Suprapubic skin (tissue), 4 donors: ENCODE data around the gene CACNA1A. TPM values are rescaled to one million over a fixed set of nuclear protein-coding genes. Genes with fewer than 3 reads are reported as not detected.

Experiments used
- DNase-seq, 2 donors: peaks; one replicate each; pipeline ENCODE4 v3.0.0-alpha.2; 2019; ENCODE audit warnings: low spot score in 2 of 2
- H3K27ac ChIP-seq: fragments of 200-600 bp; sonication (generic); one replicate; pipeline ENCODE4 v1.5.1; 2019
- H3K27me3 ChIP-seq: fragments of 200-600 bp; sonication (generic); one replicate; pipeline ENCODE4 v1.5.1; 2019
- H3K36me3 ChIP-seq: fragments of 200-600 bp; sonication (generic); one replicate; pipeline ENCODE4 v1.5.1; 2019
- H3K4me1 ChIP-seq: fragments of 200-600 bp; sonication (generic); one replicate; pipeline ENCODE4 v1.5.1; 2019
- H3K4me3 ChIP-seq: fragments of 200-600 bp; sonication (generic); one replicate; pipeline ENCODE4 v1.5.1; 2019; ENCODE audit warnings: mild to moderate bottlenecking
- H3K9me3 ChIP-seq: fragments of 200-600 bp; sonication (generic); one replicate; pipeline ENCODE4 v1.5.1; 2019
- EP300 ChIP-seq: sonication (generic); formaldehyde crosslinking; IDR thresholded peaks from one replicate; pipeline ENCODE4 v1.6.1; 2017; ENCODE audit warnings: antibody characterized with exemption
- POLR2A ChIP-seq, 2 donors: fragments of 450-650 bp; IDR thresholded peaks; one replicate each; pipeline ENCODE4 v1.6.1; 2017; ENCODE audit warnings: antibody characterized with exemption in 2 of 2, mild to moderate bottlenecking in 2 of 2, moderate library complexity in 2 of 2
- POLR2AphosphoS5 ChIP-seq, 3 donors: sonication (generic); formaldehyde crosslinking; IDR thresholded peaks; one replicate each; pipeline ENCODE4 v1.6.1; 2017; ENCODE audit warnings: antibody characterized with exemption in 3 of 3
- WGBS: methylation state at CpG from one replicate; pipeline ENCODE4 v1.1.5; 2018; 5-methylcytosine and 5-hydroxymethylcytosine counted together
- total RNA-seq, 4 donors: library from RNA; depleted of rRNA; stranded (reverse); fragments of >200 nt; gene quantifications; one replicate each; pipeline ENCODE4 v1.1.0, GENCODE V29; 2016
- TF ChIP-seq, protein P1 (sequence below), 2 donors: fragments of 200-600 bp in 1 of 2; fragments of 450-650 bp in 1 of 2; sonication (generic) in 1 of 2; IDR thresholded peaks; one replicate each; pipeline ENCODE4 v1.5.1; 2016 to 2019; ENCODE audit warnings: antibody characterized with exemption in 2 of 2, mild to moderate bottlenecking in 1 of 2, moderate library complexity in 1 of 2

CACNA1A gene
- total RNA-seq, 4 donors from 2014 or later, result 0.26 to 0.42 (median 0.35) TPM

DNA sequence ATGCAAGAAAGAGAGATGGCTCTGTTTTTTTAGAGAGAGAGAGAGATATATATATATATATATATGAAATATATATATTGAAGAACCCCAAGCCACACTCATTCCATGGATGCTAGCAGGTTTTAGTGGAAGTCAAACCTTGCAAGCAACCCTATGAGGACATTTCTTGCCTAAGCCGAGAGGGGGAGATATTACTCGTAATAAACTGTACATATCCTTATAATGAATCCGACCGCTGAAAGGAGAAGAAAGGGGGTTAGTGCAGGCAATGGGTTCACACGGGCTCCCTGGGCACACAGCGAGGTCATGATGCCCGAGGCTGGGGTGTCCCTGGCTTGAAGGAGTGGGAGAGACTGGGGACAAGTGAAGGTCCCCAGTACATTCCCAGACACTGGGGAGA, 277.7 kb downstream of the CACNA1A start:
- H3K4me1 ChIP-seq, result peaks cover 7% of the 10 kb centered on the region
- 66% methylated on average over 7 of the region's 7 CpGs for WGBS
- H3K9me3 ChIP-seq, result no peaks in the 10 kb centered on the region
- TF ChIP-seq POLR2A (IDR thresholded peaks at IDR 0.05) (no peak), EP300 (no peak), POLR2AphosphoS5 (IDR thresholded peaks at IDR 0.05) (no peak)
- TF ChIP-seq, protein P1, sequence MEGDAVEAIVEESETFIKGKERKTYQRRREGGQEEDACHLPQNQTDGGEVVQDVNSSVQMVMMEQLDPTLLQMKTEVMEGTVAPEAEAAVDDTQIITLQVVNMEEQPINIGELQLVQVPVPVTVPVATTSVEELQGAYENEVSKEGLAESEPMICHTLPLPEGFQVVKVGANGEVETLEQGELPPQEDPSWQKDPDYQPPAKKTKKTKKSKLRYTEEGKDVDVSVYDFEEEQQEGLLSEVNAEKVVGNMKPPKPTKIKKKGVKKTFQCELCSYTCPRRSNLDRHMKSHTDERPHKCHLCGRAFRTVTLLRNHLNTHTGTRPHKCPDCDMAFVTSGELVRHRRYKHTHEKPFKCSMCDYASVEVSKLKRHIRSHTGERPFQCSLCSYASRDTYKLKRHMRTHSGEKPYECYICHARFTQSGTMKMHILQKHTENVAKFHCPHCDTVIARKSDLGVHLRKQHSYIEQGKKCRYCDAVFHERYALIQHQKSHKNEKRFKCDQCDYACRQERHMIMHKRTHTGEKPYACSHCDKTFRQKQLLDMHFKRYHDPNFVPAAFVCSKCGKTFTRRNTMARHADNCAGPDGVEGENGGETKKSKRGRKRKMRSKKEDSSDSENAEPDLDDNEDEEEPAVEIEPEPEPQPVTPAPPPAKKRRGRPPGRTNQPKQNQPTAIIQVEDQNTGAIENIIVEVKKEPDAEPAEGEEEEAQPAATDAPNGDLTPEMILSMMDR (IDR thresholded peaks at IDR 0.05), result no peak
- no peak for DNase-seq
- no peaks in the 10 kb centered on the region for H3K36me3 ChIP-seq
- H3K4me3 ChIP-seq, result no peak overlapping the region
- H3K27ac ChIP-seq, result no peak overlapping the region
- H3K27me3 ChIP-seq, result peaks cover 33% of the 10 kb centered on the region

DNA sequence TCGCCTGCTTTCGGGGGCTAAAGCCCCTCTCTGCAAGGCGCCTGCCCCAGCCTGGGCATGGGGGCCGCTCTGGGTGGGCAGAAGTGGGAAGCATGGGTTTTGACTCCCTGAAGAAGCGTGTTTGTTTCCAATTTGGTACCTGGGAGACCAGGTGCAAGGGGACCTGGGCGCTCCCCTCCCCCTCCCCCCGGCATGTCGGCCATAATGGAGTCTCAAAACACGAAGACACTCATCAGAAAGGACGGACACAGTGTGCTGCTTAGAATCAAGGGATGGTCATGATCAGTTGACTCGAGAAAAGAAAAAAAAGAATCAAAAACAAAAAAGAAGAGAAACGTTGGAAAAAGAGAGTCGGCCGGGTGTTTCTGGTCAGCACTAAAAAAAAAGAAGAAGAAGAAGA, 279.3 kb downstream of the CACNA1A start:
- Histone ChIP-seq H3K4me3 (no peak overlapping the region), H3K27me3 (peaks cover 33% of the 10 kb centered on the region), H3K4me1 (peaks cover 7% of the 10 kb centered on the region), H3K27ac (no peak overlapping the region), H3K9me3 (no peaks in the 10 kb centered on the region), H3K36me3 (no peaks in the 10 kb centered on the region)
- WGBS, result 79% methylated on average over 13 of the region's 14 CpGs
- no peak for DNase-seq
- TF ChIP-seq POLR2A (IDR thresholded peaks at IDR 0.05), result no peak

DNA sequence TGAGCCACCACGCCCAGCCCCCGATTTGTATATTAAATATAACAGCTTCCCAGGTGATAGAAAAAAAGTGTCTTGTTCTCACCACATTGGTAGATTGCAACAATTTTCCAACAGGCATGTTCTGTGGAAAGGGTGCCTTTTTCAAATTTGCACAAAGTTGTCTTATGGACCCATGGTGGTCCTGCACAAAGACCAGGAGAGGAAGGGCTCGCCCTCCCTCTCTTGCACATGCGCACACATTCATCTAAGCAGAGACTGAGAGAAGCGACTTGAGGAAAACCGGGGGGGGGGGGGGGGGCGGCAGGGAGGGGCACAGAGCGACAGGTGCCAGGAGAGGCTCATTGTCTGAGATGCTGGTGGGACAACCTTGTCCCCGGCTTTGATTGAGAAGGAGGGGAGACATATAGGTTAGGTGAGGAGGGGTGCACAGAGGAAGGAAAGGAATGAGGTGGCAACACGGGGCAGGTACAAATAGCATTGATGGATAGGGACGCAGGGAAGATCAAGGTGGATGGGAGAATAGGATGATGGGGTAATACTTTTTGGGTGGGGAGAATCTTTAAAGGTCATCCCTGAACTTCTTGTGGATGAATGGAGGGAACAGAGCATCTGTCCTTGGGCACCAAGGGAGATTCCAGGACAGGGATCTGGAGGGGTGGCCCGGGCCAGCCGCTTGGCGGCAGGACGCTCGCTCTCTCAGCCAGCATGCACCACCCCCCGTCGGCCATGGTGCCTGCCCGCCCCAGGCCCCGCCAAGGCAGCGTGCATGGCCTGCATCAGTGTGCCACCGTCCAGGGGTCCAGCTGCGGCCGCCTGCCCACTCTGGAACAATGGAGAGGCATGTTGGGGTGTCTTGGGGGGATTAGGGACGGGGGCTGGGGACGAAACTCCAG, 280.1 kb downstream of the CACNA1A start:
- no peaks in the 10 kb centered on the region for H3K36me3 ChIP-seq
- WGBS, result 78% methylated on average over 24 of the region's 26 CpGs
- H3K4me3 ChIP-seq, result no peak overlapping the region
- TF ChIP-seq POLR2A (IDR thresholded peaks at IDR 0.05), result no peak
- no peak overlapping the region for H3K27ac ChIP-seq
- no peak for DNase-seq
- no peaks in the 10 kb centered on the region for H3K9me3 ChIP-seq
- H3K27me3 ChIP-seq, result peaks cover 29% of the 10 kb centered on the region
- no peaks in the 10 kb centered on the region for H3K4me1 ChIP-seq

DNA sequence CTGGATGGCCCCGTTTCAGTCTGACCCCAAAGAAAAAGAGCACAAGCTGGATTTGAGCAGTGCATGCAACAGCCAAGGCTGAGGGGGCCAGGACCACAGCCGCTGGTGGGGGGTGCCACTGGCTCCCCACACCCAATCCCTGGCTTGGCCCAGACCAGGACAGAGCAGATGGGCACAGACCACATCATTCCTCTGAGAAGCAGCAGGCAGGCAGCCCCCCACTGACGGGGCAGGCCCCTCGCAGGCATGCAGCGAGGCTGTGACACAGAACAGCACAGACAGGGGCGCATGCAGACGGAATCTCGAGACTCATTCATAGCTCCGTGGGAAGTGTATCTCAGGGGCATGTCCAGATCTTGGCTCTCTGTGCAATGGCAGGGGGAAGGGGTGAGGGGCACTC, 281.2 kb downstream of the CACNA1A start:
- Histone ChIP-seq H3K4me3 (no peak overlapping the region), H3K9me3 (no peaks in the 10 kb centered on the region), H3K36me3 (no peaks in the 10 kb centered on the region), H3K4me1 (no peaks in the 10 kb centered on the region), H3K27ac (no peak overlapping the region), H3K27me3 (peaks cover 27% of the 10 kb centered on the region)
- TF ChIP-seq EP300 (no peak), POLR2AphosphoS5 (IDR thresholded peaks at IDR 0.05) (no peak), POLR2A (IDR thresholded peaks at IDR 0.05) (no peak)
- TF ChIP-seq, protein P1 (IDR thresholded peaks at IDR 0.05), result no peak
- DNase-seq, result no peak
- WGBS, result 53% methylated on average over 5 of the region's 9 CpGs

DNA sequence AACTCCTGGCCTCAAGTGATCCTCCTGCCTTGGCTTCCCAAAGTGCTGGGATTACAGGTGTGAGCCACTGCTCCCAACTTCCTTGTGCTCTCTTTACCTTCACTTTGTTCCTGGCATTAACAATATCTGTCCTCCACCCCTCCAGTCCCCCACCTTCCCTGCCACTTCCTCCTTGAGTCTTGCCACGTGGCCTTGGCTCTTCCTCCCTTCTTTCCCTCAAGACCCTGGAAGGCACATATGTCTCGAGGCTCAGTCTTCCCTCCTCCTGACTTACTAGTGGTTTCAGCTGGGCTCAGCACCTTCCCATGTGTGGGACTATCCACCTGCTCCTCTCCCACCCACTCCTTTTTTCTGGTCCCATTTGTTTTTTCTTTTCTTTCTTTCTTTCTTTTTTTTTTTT, 285.4 kb downstream of the CACNA1A start:
- H3K27me3 ChIP-seq, result peaks cover 13% of the 10 kb centered on the region
- DNase-seq, result no peak
- no peak overlapping the region for H3K27ac ChIP-seq
- H3K4me1 ChIP-seq, result no peaks in the 10 kb centered on the region
- no peaks in the 10 kb centered on the region for H3K36me3 ChIP-seq
- no peak overlapping the region for H3K4me3 ChIP-seq
- WGBS, result 46% methylated on average over 2 of the region's 2 CpGs
- H3K9me3 ChIP-seq, result no peaks in the 10 kb centered on the region
- no peak for TF ChIP-seq POLR2AphosphoS5 (IDR thresholded peaks at IDR 0.05)
- TF ChIP-seq POLR2A (IDR thresholded peaks at IDR 0.05), result no peak
- TF ChIP-seq EP300, result no peak
- TF ChIP-seq, protein P1 (IDR thresholded peaks at IDR 0.05), result no peak

DNA sequence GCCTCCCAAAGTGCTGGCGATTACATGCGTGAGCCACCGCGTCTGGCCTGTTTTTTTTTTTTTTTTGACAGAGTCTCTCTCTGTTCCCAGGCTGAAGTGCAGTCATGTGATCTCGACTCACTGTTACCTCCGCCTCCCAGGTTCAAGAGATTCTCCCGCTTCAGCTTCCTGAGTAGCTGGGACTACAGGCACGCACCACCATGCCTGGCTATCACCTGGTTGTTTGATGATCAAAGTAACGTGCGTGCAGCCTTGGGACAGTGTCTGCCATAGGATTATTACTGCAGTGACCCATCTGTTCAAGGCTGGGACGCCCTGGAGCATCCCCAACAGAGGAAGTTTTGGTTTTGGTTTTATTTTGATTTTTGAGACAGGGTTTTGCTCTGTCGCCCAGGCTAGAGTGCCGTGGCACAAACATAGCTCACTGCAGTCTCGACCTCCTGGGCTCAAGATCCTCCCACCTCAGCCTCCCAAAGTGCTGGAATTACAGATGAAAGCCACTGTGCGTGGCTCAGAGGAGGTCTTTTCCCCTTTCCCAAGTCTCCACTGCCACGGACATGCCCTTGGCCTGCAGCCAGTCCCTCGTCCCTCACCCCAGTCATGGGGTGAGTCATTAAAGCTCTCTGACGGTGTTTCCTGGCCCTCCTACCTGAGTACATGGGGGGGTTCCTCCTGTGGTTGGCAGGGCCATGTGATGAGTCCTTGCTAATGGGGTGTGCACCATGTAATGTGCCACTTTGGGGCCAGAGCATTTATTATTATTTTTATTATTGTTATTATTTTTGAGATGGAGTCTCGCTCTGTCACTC, 290.5 kb downstream of the CACNA1A start:
- H3K27me3 ChIP-seq, result no peaks in the 10 kb centered on the region
- TF ChIP-seq EP300 (no peak), POLR2AphosphoS5 (IDR thresholded peaks at IDR 0.05) (no peak), POLR2A (IDR thresholded peaks at IDR 0.05) (no peak)
- TF ChIP-seq, protein P1 (IDR thresholded peaks at IDR 0.05), result no peak
- no peak overlapping the region for H3K4me3 ChIP-seq
- H3K27ac ChIP-seq, result no peak overlapping the region
- no peaks in the 10 kb centered on the region for H3K9me3 ChIP-seq
- 65% methylated on average over 19 of the region's 19 CpGs for WGBS
- no peaks in the 10 kb centered on the region for H3K4me1 ChIP-seq
- DNase-seq, result no peak
- H3K36me3 ChIP-seq, result no peaks in the 10 kb centered on the region
